GM06990 (cell line): ENCODE data around the gene CST9.

Experiments used
- DNase-seq: peaks from one replicate; pipeline ENCODE4 v3.0.0-alpha.2; 2011; ENCODE audit not compliant: insufficient read length; ENCODE audit errors: extremely low read depth
- H3K27me3 ChIP-seq: replicated peaks from 2 replicates; pipeline ENCODE4 v1.6.0; 2011; ENCODE audit warnings: low read length; ENCODE audit not compliant: control insufficient read depth, insufficient read depth
- H3K36me3 ChIP-seq: 2 replicates; pipeline ENCODE4 v1.5.1; 2011; ENCODE audit warnings: low read length; ENCODE audit not compliant: control insufficient read depth, insufficient read depth
- H3K4me3 ChIP-seq: replicated peaks from 2 replicates; pipeline ENCODE4 v1.5.1; 2011; ENCODE audit warnings: low read depth, mild to moderate bottlenecking, control low read depth, low read length
- CTCF ChIP-seq: IDR thresholded peaks from 2 replicates; pipeline ENCODE4 v1.5.1; 2011; ENCODE audit warnings: low read length, control low read depth, mild to moderate bottlenecking, inconsistent platforms; ENCODE audit not compliant: insufficient read depth, poor library complexity, severe bottlenecking

Gene CST9

GRCh38 chr20:23566199-23566932 lies 39.4 kb downstream of the CST9 start:
- TF ChIP-seq CTCF: no peak
- no peak for DNase-seq
- Histone ChIP-seq H3K36me3 (no peaks in the 10 kb centered on the region), H3K4me3 (no peak overlapping the region), H3K27me3 (no peaks in the 10 kb centered on the region)

GRCh38 chr20:23565503-23566045 lies 40.1 kb downstream of the CST9 start:
- H3K27me3 ChIP-seq: no peaks in the 10 kb centered on the region
- no peak for DNase-seq
- no peak for TF ChIP-seq CTCF

GRCh38 chr20:23564927-23565326 lies 40.8 kb downstream of the CST9 start:
- Histone ChIP-seq H3K27me3 (no peaks in the 10 kb centered on the region), H3K36me3 (no peaks in the 10 kb centered on the region), H3K4me3 (no peak overlapping the region)
- no peak for TF ChIP-seq CTCF
- no peak for DNase-seq

More at GRCh38 chr20:23565503-23566045, 40.1 kb downstream of the CST9 start:
- H3K4me3 ChIP-seq: no peak overlapping the region
- no peaks in the 10 kb centered on the region for H3K36me3 ChIP-seq

- TF ChIP-seq CTCF: no peak
- Histone ChIP-seq H3K27me3 (no peaks in the 10 kb centered on the region), H3K36me3 (no peaks in the 10 kb centered on the region), H3K4me3 (no peak overlapping the region)
- no peak for DNase-seq
Measured at GRCh38 chr20:23562721-23563342, 42.9 kb downstream of the CST9 start.

- Histone ChIP-seq H3K27me3 (peaks cover 3% of the 10 kb centered on the region), H3K36me3 (no peaks in the 10 kb centered on the region), H3K4me3 (no peak overlapping the region)
- DNase-seq: no peak
- TF ChIP-seq CTCF: no peak
Measured at GRCh38 chr20:23554401-23554800, 51.3 kb downstream of the CST9 start.
